IPS-20b (cell line): ENCODE measurements around the gene PELI3.
A peak's percentile ranks its signal among the peaks of the same experiment; 100 is the strongest.

Experiments used
- H3K27ac ChIP-seq: one replicate; pipeline ENCODE4 v1.5.1; 2013; ENCODE audit warnings: low read length
- H3K27me3 ChIP-seq: 2 replicates; pipeline ENCODE4 v1.6.1; 2013; ENCODE audit warnings: mild to moderate bottlenecking, low read length, inconsistent platforms; ENCODE audit not compliant: insufficient read depth
- H3K36me3 ChIP-seq: 2 replicates; pipeline ENCODE4 v1.6.1; 2013; ENCODE audit warnings: low read depth, mild to moderate bottlenecking, inconsistent platforms, low read length, moderate library complexity; ENCODE audit not compliant: insufficient read depth
- H3K4me1 ChIP-seq: 2 replicates; pipeline ENCODE4 v1.6.1; 2013; ENCODE audit warnings: mild to moderate bottlenecking, control low read depth, inconsistent platforms, low read length, moderate library complexity; ENCODE audit not compliant: insufficient read depth
- H3K4me3 ChIP-seq: 2 replicates; pipeline ENCODE4 v1.5.1; 2013; ENCODE audit warnings: mild to moderate bottlenecking, low read length, inconsistent platforms
- H3K9ac ChIP-seq: 2 replicates; pipeline ENCODE4 v1.6.1; 2013; ENCODE audit warnings: low read depth, mild to moderate bottlenecking, inconsistent platforms, low read length, moderate library complexity
- H3K9me3 ChIP-seq: 2 replicates; pipeline ENCODE4 v1.6.1; 2013; ENCODE audit warnings: mild to moderate bottlenecking, low read depth, low read length, inconsistent platforms; ENCODE audit not compliant: insufficient read depth

Gene PELI3

GRCh38 chr11:66467756-66468155 is 1.1 kb downstream of the PELI3 start:
- no peak overlapping the region for H3K9ac ChIP-seq
- H3K27me3 ChIP-seq, result no peaks in the 10 kb centered on the region; the same call in 1 of the 2 replicates
- H3K27ac ChIP-seq, result no peak overlapping the region
- H3K4me3 ChIP-seq, result peak overlapping the region; percentile 87
- H3K4me1 ChIP-seq, result peaks cover 10% of the 10 kb centered on the region
- peaks cover 13% of the 10 kb centered on the region for H3K36me3 ChIP-seq
- H3K9me3 ChIP-seq, result no peaks in the 10 kb centered on the region

- peaks cover 21% of the 10 kb centered on the region for H3K36me3 ChIP-seq
- H3K9ac ChIP-seq, result no peak overlapping the region
- no peak overlapping the region for H3K27ac ChIP-seq
- H3K4me1 ChIP-seq, result peaks cover 10% of the 10 kb centered on the region
- no peaks in the 10 kb centered on the region; the same call in 1 of the 2 replicates for H3K27me3 ChIP-seq
- H3K9me3 ChIP-seq, result no peaks in the 10 kb centered on the region
- H3K4me3 ChIP-seq, result no peak overlapping the region
Measured at GRCh38 chr11:66468691-66469090, 2.0 kb downstream of the PELI3 start.

- peaks cover 24% of the 10 kb centered on the region for H3K36me3 ChIP-seq
- H3K4me3 ChIP-seq, result no peak overlapping the region
- no peaks in the 10 kb centered on the region; the same call in 1 of the 2 replicates for H3K27me3 ChIP-seq
- H3K27ac ChIP-seq, result no peak overlapping the region
- H3K4me1 ChIP-seq, result peaks cover 10% of the 10 kb centered on the region
- no peak overlapping the region for H3K9ac ChIP-seq
- no peaks in the 10 kb centered on the region for H3K9me3 ChIP-seq
Measured at GRCh38 chr11:66469441-66469840, 2.7 kb downstream of the PELI3 start.

GRCh38 chr11:66470015-66470414 is 3.3 kb downstream of the PELI3 start:
- Histone ChIP-seq H3K4me1 (peaks cover 10% of the 10 kb centered on the region), H3K4me3 (no peak overlapping the region), H3K9me3 (no peaks in the 10 kb centered on the region), H3K36me3 (peaks cover 24% of the 10 kb centered on the region), H3K27ac (no peak overlapping the region), H3K9ac (no peak overlapping the region), H3K27me3 (no peaks in the 10 kb centered on the region; the same call in 1 of the 2 replicates)

- Histone ChIP-seq H3K27me3 (no peaks in the 10 kb centered on the region; the same call in 1 of the 2 replicates), H3K27ac (no peak overlapping the region), H3K4me1 (peaks cover 5% of the 10 kb centered on the region; the same call in 1 of the 2 replicates), H3K9ac (no peak overlapping the region), H3K9me3 (no peaks in the 10 kb centered on the region), H3K36me3 (peaks cover 24% of the 10 kb centered on the region), H3K4me3 (no peak overlapping the region)
Measured at GRCh38 chr11:66471142-66471541, 4.4 kb downstream of the PELI3 start.

- Histone ChIP-seq H3K9ac (no peak overlapping the region), H3K4me3 (no peak overlapping the region), H3K27ac (no peak overlapping the region), H3K36me3 (peaks cover 24% of the 10 kb centered on the region), H3K9me3 (no peaks in the 10 kb centered on the region), H3K4me1 (peaks cover 5% of the 10 kb centered on the region; the same call in 1 of the 2 replicates), H3K27me3 (no peaks in the 10 kb centered on the region; the same call in 1 of the 2 replicates)
Measured at GRCh38 chr11:66472054-66472453, 5.3 kb downstream of the PELI3 start.

GRCh38 chr11:66473167-66473566 is 6.5 kb downstream of the PELI3 start:
- Histone ChIP-seq H3K36me3 (peaks cover 24% of the 10 kb centered on the region), H3K27me3 (no peaks in the 10 kb centered on the region), H3K4me3 (no peak overlapping the region), H3K4me1 (no peaks in the 10 kb centered on the region), H3K27ac (no peak overlapping the region), H3K9me3 (no peaks in the 10 kb centered on the region), H3K9ac (no peak overlapping the region)

GRCh38 chr11:66473608-66474515 is 7.2 kb downstream of the PELI3 start:
- no peak overlapping the region for H3K27ac ChIP-seq
- no peak overlapping the region for H3K4me3 ChIP-seq
- no peaks in the 10 kb centered on the region for H3K27me3 ChIP-seq
- H3K9me3 ChIP-seq, result no peaks in the 10 kb centered on the region
- no peak overlapping the region for H3K9ac ChIP-seq
- no peaks in the 10 kb centered on the region for H3K4me1 ChIP-seq
- H3K36me3 ChIP-seq, result peaks cover 20% of the 10 kb centered on the region

- Histone ChIP-seq H3K4me3 (no peak overlapping the region), H3K9ac (no peak overlapping the region), H3K27ac (no peak overlapping the region), H3K36me3 (peaks cover 18% of the 10 kb centered on the region), H3K4me1 (no peaks in the 10 kb centered on the region), H3K9me3 (no peaks in the 10 kb centered on the region), H3K27me3 (no peaks in the 10 kb centered on the region)
Measured at GRCh38 chr11:66475349-66476172, 8.9 kb downstream of the PELI3 start.

GRCh38 chr11:66476173-66476840 is 9.6 kb downstream of the PELI3 start:
- Histone ChIP-seq H3K9ac (no peak overlapping the region), H3K4me3 (no peak overlapping the region), H3K27me3 (no peaks in the 10 kb centered on the region), H3K9me3 (no peaks in the 10 kb centered on the region), H3K36me3 (peaks cover 18% of the 10 kb centered on the region), H3K4me1 (no peaks in the 10 kb centered on the region), H3K27ac (no peak overlapping the region)

- Histone ChIP-seq H3K4me1 (no peaks in the 10 kb centered on the region), H3K27ac (no peak overlapping the region), H3K27me3 (no peaks in the 10 kb centered on the region), H3K36me3 (peaks cover 18% of the 10 kb centered on the region), H3K9ac (no peak overlapping the region), H3K4me3 (no peak overlapping the region), H3K9me3 (no peaks in the 10 kb centered on the region)
Measured at GRCh38 chr11:66476841-66477251, 10.1 kb downstream of the PELI3 start.
